A673 (cell line): ENCODE data around the gene HNF1A.

ENCODE experiments used
- CTCF ChIP-seq: fragments of 300-800, 200-600 bp; sonication (generic); conservative IDR thresholded peaks from 2 replicates; pipeline ENCODE4 v1.5.1; 2017; ENCODE audit warnings: low read depth, mild to moderate bottlenecking, antibody characterized with exemption, low read length, moderate library complexity, mixed read lengths
- EZH2 ChIP-seq: fragments of 200-600 bp; sonication (generic); IDR thresholded peaks from 2 replicates; pipeline ENCODE4 v1.6.1; 2017; ENCODE audit warnings: borderline replicate concordance, low read depth, mild to moderate bottlenecking, mixed read lengths, antibody characterized with exemption, low read length; ENCODE audit not compliant: poor library complexity, severe bottlenecking

GRCh38 chr12:121018860-121019617, 40.7 kb downstream of the HNF1A start:
- no peak for TF ChIP-seq CTCF
- TF ChIP-seq EZH2 = no peak
